Nephron progenitor cell (in vitro differentiated cells): ENCODE results near the gene KIF7.

Source experiments
- DNase-seq: peaks from one replicate; pipeline ENCODE4 v3.0.0; 2021
- H3K27ac Mint-ChIP-seq: 2 replicates; pipeline ENCODE4 v1.8.0; 2021; ENCODE audit warnings: mild to moderate bottlenecking, moderate library complexity, mixed read lengths
- H3K27me3 Mint-ChIP-seq: 2 replicates; pipeline ENCODE4 v1.8.0; 2021; ENCODE audit warnings: mild to moderate bottlenecking, low read depth, mixed read lengths; ENCODE audit not compliant: poor library complexity
- H3K36me3 Mint-ChIP-seq: 2 replicates; pipeline ENCODE4 v1.8.0; 2021; ENCODE audit warnings: low read depth, mixed read lengths
- H3K4me1 Mint-ChIP-seq: 2 replicates; pipeline ENCODE4 v1.8.0; 2021; ENCODE audit warnings: mixed read lengths
- H3K4me3 Mint-ChIP-seq: 2 replicates; pipeline ENCODE4 v1.8.0; 2021; ENCODE audit warnings: mild to moderate bottlenecking, moderate library complexity, mixed read lengths
- H3K9me3 Mint-ChIP-seq: 2 replicates; pipeline ENCODE4 v1.8.0; 2021; ENCODE audit warnings: mild to moderate bottlenecking, moderate library complexity, mixed read lengths
- TF ChIP-seq, protein P1 (sequence below): fragments of 200-600 bp; sonication (generic); IDR thresholded peaks from 2 replicates; pipeline ENCODE4 v1.5.0; 2021; ENCODE audit warnings: antibody characterized with exemption

The KIF7 gene

DNA sequence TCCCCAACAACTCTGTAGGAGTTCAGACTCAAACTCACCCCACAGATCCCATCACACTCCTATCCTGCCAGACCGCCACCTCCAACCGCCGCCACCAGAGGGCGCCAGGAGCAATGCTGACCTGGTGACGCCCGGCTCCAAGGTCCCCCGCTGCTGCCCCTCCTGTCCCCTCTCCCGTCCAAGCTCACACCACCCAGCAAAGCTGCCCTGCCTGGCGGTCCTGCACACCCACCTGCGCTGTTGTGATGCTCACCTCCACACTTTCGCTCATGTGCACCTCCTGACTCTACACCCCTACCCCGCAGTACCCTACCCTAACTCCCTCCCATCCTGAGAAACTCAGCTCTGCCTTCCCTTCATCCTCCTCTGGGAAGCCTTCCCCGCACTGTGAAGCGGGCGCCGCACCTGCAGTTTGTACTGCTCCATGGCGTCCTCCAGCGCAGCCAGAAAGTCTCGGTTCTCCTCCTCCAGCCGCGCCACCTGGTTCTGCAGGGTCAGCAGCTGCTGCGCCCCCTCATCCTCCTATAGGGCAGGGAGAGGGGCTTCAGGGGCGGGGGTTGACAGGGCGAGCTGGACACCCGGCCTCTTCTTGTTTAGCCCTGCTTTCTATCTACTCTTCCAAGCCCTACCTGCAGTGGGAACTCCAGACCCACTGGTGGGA lies 7.9 kb downstream of the KIF7 start:
- Mint-ChIP-seq H3K27me3 (peaks cover 3% of the 10 kb centered on the region), H3K36me3 (peaks cover 58% of the 10 kb centered on the region), H3K4me1 (no peaks in the 10 kb centered on the region), H3K9me3 (no peaks in the 10 kb centered on the region), H3K4me3 (no peak overlapping the region), H3K27ac (peak overlapping the region; percentile 71)
- DNase-seq = peak; percentile 95
- TF ChIP-seq, protein P1, sequence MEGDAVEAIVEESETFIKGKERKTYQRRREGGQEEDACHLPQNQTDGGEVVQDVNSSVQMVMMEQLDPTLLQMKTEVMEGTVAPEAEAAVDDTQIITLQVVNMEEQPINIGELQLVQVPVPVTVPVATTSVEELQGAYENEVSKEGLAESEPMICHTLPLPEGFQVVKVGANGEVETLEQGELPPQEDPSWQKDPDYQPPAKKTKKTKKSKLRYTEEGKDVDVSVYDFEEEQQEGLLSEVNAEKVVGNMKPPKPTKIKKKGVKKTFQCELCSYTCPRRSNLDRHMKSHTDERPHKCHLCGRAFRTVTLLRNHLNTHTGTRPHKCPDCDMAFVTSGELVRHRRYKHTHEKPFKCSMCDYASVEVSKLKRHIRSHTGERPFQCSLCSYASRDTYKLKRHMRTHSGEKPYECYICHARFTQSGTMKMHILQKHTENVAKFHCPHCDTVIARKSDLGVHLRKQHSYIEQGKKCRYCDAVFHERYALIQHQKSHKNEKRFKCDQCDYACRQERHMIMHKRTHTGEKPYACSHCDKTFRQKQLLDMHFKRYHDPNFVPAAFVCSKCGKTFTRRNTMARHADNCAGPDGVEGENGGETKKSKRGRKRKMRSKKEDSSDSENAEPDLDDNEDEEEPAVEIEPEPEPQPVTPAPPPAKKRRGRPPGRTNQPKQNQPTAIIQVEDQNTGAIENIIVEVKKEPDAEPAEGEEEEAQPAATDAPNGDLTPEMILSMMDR = peak; percentile 86

DNA sequence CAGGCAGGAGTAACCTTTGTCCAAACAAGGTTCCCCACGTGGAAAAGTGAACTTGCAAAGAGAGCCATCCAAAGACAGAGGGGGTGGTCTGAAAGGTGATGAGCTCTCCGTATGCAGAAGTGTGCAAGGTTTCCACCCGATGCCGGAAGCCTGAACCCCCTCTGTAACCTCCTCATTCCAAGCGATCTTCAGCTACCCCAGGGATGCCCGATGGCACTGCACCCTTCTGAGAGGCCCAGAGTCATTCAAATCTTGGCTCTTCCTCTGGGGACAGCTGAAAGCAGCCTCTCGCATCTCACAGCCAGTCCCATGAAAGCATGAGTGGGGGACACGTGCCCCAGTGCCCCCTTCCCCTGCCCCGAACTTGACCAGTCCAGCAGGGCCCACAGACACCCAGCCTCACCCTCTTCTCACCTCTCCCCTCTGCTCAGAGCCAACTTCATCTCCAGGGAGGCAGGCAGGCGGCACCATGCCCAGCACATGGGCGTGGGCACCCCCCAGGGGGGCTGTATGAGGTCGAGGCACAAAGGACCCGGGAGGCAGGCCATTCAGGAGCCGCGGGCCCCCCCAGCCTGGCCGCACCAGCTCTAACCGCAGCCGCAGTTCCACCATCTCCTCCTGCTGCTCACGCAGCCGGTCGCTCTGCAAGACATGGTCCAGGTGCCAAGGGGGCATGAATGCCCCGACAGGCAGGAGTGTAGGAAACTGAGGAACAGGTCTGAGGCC lies 8.7 kb downstream of the KIF7 start:
- DNase-seq = no peak
- Mint-ChIP-seq H3K36me3 (peaks cover 54% of the 10 kb centered on the region), H3K9me3 (no peaks in the 10 kb centered on the region), H3K27ac (no peak overlapping the region), H3K27me3 (peaks cover 3% of the 10 kb centered on the region), H3K4me3 (no peak overlapping the region), H3K4me1 (no peaks in the 10 kb centered on the region)
- TF ChIP-seq, protein P1 = no peak

DNA sequence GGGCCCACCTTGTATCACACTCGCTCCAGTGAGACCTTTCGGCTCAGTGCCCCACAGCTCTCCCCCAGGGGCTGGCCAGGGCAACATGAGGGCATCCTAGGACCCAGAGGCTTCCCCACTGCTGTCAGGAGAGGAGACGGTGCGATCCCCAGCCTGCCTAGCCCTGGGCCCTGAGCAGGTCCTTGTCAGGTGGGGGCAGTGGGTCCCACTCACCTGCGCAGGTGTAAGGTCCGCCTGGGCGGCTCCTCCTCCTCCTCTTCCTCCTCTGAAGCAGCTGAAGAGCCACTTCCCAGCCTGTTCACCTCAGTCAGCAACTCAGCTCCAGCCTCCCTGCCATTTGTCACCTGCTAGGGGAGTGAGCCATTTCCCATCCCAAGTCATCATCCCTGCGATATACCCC lies 9.6 kb downstream of the KIF7 start:
- Mint-ChIP-seq H3K9me3 (peaks cover 3% of the 10 kb centered on the region), H3K36me3 (peaks cover 59% of the 10 kb centered on the region), H3K27ac (no peak overlapping the region), H3K4me1 (no peaks in the 10 kb centered on the region), H3K4me3 (no peak overlapping the region), H3K27me3 (peaks cover 5% of the 10 kb centered on the region)
- TF ChIP-seq, protein P1 = no peak
- DNase-seq = no peak

DNA sequence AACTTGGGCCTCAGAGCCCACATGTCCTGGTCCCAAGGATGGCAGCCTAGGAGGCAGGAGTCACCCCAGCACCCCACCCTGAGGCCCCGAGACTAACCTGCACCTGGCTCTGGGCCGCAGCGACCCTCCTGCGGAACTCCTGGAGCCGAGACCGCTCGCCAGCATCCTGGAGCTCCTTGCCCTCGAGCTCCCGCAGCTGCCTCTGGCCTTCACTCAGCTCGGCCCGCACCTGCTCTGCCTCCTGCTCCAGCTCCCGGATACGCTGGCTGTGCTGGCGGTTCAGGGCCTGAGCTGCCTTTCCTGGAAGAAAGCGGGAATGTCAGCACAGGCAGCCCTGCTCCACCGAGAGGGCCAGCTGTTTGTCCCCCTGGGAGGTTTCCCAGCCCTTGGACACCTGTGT lies 13.2 kb downstream of the KIF7 start:
- Mint-ChIP-seq H3K9me3 (peaks cover 11% of the 10 kb centered on the region), H3K27ac (no peak overlapping the region), H3K4me3 (no peak overlapping the region), H3K36me3 (peaks cover 61% of the 10 kb centered on the region), H3K4me1 (no peaks in the 10 kb centered on the region), H3K27me3 (peaks cover 3% of the 10 kb centered on the region)
- TF ChIP-seq, protein P1 = no peak
- DNase-seq = no peak

DNA sequence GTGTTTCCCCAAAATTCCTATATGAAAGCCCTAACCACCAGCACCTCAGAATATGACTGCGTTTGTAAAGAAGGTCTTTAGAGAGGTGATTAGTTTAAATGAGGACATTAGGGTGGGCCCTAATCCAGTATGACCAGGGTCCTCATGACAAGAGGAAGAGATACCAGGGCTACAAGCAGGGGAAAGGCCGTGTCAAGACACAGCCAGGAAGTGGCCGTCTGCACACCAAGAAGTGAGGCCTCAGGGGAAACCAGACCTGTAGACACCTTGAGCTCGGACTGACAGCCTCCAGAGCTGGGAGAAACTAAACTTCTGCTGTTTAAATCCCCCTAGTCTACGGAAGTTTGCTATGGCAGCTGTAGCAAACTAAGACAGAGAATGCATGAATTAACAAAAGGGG lies 14.2 kb downstream of the KIF7 start:
- peaks cover 3% of the 10 kb centered on the region for H3K27me3 Mint-ChIP-seq
- peaks cover 57% of the 10 kb centered on the region for H3K36me3 Mint-ChIP-seq

More for the DNA sequence above, 14.2 kb downstream of the KIF7 start:
- no peak overlapping the region for H3K4me3 Mint-ChIP-seq
- H3K27ac Mint-ChIP-seq = peak overlapping the region; percentile 46
- H3K9me3 Mint-ChIP-seq = peaks cover 12% of the 10 kb centered on the region
- H3K4me1 Mint-ChIP-seq = no peaks in the 10 kb centered on the region
- no peak for DNase-seq
- TF ChIP-seq, protein P1 = no peak
